Thymus (tissue), 11 donors: ENCODE measurements around the gene MELTF. TPM values are rescaled to one million over a fixed set of nuclear protein-coding genes. Genes with fewer than 3 reads are reported as not detected.
A peak's percentile ranks its signal among the peaks of the same experiment; 100 is the strongest.

Experiments
- DNase-seq, 9 donors: peaks; one replicate each; pipeline ENCODE4 v3.0.0-alpha.2; 2013; ENCODE audit warnings: low spot score in 9 of 9, low read depth in 6 of 9, missing footprints in 1 of 9
- H3K27ac ChIP-seq, 2 donors: one replicate each; pipeline ENCODE4 v1.5.1; 2013; ENCODE audit warnings: control low read depth in 1 of 2, low read depth in 1 of 2, low read length in 1 of 2, mild to moderate bottlenecking in 1 of 2, moderate library complexity in 1 of 2
- H3K27me3 ChIP-seq, 2 donors: one replicate each; pipeline ENCODE4 v1.5.1; 2013; ENCODE audit warnings: low read length in 1 of 2; ENCODE audit not compliant: control insufficient read depth in 2 of 2, insufficient read depth in 1 of 2
- H3K36me3 ChIP-seq, 2 donors: one replicate each; pipeline ENCODE4 v1.5.1; 2013; ENCODE audit warnings: low read length in 1 of 2, mild to moderate bottlenecking in 1 of 2, moderate library complexity in 1 of 2; ENCODE audit not compliant: control insufficient read depth in 2 of 2, insufficient read depth in 2 of 2
- H3K4me1 ChIP-seq, 2 donors: one replicate each; pipeline ENCODE4 v1.5.1; 2013; ENCODE audit warnings: low read length in 2 of 2; ENCODE audit not compliant: control insufficient read depth in 2 of 2, insufficient read depth in 2 of 2
- H3K4me3 ChIP-seq, 2 donors: one replicate each; pipeline ENCODE4 v1.5.1; 2013; ENCODE audit warnings: low read length in 2 of 2, control low read depth in 1 of 2, mild to moderate bottlenecking in 1 of 2
- H3K9me3 ChIP-seq, 2 donors: one replicate each; pipeline ENCODE4 v1.5.1; 2013; ENCODE audit warnings: low read length in 1 of 2, mild to moderate bottlenecking in 1 of 2; ENCODE audit not compliant: control insufficient read depth in 2 of 2, insufficient read depth in 1 of 2
- WGBS: extraction: QIAGEN DNeasy Blood & Tissue Kit; methylation state at CpG from one replicate; pipeline ENCODE4 v1.1.7; 2013; 5-methylcytosine and 5-hydroxymethylcytosine counted together
- polyA plus RNA-seq: library from polyadenylated mRNA; stranded (reverse); fragments of 200-250 nt; gene quantifications from one replicate; pipeline ENCODE4 v1.2.3, GENCODE V29; 2013
- total RNA-seq: library from RNA; stranded (reverse); fragments of 120-200 nt; gene quantifications from one replicate; pipeline ENCODE4 v1.2.4, GENCODE V29; 2013
- donor health status: healthy.

Gene MELTF
- total and polyA plus RNA-seq, 2 donors, result 3.2 to 4.3 TPM

DNA sequence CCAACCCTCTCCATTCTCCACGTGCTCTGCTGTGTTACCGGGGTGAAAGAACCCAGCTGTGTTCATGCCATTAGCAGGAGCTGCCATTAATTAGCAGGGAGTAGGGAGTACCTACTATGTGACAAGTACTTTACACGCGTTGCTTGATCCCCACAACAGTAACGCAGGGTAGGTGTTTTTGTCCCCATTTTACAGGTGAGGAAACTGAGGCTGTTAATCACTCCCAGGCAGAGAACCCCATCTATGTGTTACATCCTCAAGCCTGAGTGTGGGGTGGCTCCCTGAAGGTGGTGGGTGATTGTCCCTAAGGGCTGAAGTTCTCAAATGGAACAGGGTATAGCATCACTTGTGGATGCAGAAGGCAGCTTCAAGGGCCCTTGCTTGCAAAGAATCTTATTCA, 22.8 kb downstream of the MELTF start:
- DNase-seq, result no peak
- peaks cover 0 to 9% of the 10 kb centered on the region in 2 donors for H3K27me3 ChIP-seq
- no peaks in the 10 kb centered on the region for H3K36me3 ChIP-seq
- no peaks in the 10 kb centered on the region for H3K9me3 ChIP-seq
- H3K4me3 ChIP-seq, result no peak overlapping the region
- H3K4me1 ChIP-seq, result peaks cover 18 to 29% of the 10 kb centered on the region in 2 donors
- 97% methylated on average over 5 of the region's 5 CpGs for WGBS
- no peak overlapping the region for H3K27ac ChIP-seq

DNA sequence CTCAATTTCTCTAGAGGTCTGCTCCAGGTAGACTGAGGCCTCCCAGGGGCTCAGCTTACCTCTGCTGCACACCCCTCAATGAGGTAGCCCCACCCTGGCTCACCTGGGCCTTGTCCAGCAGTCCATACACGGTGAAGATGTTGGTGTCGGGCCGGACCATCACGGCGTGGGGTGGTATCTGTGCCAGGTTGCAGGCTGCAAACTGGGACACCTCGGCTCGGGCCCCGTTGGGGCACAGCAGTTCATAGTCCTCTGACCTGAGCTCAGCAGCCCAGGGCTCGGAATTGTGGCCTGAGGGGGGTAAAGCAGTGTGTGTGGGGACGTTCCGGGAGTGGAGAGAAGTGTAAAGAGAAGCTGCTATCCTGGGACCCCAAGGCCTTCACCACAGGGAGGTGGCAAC, 23.2 kb downstream of the MELTF start:
- Histone ChIP-seq H3K27ac (no peak overlapping the region), H3K9me3 (no peaks in the 10 kb centered on the region), H3K27me3 (peaks cover 0 to 9% of the 10 kb centered on the region in 2 donors), H3K36me3 (no peaks in the 10 kb centered on the region), H3K4me3 (no peak overlapping the region), H3K4me1 (peaks cover 18 to 33% of the 10 kb centered on the region in 2 donors)
- 97% methylated on average over 11 of the region's 11 CpGs for WGBS
- DNase-seq, result no peak

DNA sequence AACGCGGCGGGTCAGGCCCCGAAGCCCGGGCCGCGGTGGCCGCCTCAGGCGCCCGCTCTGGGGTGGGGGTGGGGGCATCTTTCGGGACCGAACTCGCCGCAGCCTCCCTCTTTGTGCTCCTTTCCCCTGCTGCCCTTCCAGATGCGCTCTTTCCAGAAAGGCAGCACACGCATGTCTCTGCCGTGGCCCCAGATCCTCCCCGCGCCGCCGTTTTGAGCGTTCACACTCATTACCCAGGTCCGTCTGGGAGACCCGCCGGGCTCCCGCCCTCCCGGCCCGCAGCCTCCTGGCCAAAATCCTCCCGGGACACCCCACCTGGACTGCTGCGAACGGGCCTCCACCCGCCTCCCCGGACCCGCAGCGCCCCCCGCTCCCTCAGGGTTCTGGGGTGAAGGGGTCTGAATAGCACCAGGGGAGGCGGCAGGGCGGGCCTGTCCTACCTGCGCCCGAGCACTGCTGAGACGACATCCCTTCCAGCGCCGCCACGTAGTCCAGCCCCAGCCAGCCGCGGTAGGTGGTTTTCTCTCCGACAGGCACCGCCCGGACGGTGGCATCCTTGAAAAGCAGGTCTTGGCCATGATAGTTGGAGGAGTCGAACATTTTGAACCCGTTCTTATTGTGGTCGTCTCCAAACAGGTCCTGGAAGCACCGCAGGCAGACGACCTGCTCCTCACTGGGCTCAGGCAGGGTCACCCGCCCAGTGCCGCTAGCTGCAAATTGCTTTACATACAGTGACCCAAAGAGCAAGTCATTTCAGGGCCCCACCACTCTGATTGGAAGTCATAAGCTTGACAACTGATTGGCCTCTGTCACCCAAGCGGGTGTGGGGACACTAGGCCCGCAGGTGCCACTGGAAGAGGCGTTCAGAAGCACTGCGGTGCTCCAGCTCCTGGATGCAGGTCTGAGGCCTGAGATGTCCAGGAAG, 25.9 kb downstream of the MELTF start:
- DNase-seq, result peak in 1 of 9 donors; percentile 48
- WGBS, result 28% methylated on average over 61 of the region's 61 CpGs
- Histone ChIP-seq H3K4me3 (peak overlapping the region; percentile 56 to 70), H3K27ac (peak overlapping the region; percentile 50 to 60), H3K36me3 (peaks cover 0 to 3% of the 10 kb centered on the region in 2 donors), H3K4me1 (peaks cover 18 to 36% of the 10 kb centered on the region in 2 donors), H3K9me3 (peaks cover 0 to 6% of the 10 kb centered on the region in 2 donors), H3K27me3 (peaks cover 0 to 9% of the 10 kb centered on the region in 2 donors)

DNA sequence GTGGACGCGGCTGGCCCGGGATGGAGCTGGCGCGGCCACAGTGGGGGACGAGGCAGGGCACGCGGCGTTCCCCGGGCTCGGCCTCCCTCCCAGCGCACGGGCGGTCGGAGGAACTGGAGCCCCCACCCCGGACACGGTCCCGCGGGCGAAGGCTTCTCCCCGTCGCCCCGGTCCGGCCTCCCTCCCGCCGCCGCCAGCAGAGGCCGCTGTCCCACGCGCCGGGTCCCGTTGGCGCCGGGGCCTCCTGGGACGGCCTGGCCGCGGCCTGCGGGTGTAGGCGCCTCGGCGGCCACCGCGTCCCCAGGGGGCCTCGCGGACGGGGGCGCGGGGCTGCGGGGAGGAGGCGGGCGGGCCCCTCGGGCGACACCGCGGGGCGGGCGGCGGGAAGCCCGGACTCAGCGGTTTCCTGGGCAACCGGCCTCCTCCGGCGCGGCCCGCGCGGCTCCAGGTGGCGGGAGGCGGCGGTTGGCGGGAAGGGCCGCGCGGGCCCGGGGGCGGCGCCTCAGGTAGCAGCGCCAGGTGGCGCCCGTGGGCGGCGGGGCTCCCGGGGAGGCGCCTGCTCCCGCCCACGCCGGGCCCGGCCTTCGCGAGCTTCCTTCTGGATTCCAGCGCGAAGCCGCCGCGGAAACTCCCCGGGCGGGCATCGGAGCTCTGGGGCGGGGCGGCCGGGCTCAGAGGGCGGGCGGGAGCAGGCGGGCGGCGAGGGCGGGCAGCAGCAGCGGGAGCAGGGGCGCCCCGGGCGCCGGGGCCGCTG, 26.7 kb downstream of the MELTF start:
- under 1% methylated on average over 113 of the region's 113 CpGs for WGBS
- Histone ChIP-seq H3K27ac (peak overlapping the region; percentile 74 to 75), H3K9me3 (peaks cover 0 to 9% of the 10 kb centered on the region in 2 donors)

DNA sequence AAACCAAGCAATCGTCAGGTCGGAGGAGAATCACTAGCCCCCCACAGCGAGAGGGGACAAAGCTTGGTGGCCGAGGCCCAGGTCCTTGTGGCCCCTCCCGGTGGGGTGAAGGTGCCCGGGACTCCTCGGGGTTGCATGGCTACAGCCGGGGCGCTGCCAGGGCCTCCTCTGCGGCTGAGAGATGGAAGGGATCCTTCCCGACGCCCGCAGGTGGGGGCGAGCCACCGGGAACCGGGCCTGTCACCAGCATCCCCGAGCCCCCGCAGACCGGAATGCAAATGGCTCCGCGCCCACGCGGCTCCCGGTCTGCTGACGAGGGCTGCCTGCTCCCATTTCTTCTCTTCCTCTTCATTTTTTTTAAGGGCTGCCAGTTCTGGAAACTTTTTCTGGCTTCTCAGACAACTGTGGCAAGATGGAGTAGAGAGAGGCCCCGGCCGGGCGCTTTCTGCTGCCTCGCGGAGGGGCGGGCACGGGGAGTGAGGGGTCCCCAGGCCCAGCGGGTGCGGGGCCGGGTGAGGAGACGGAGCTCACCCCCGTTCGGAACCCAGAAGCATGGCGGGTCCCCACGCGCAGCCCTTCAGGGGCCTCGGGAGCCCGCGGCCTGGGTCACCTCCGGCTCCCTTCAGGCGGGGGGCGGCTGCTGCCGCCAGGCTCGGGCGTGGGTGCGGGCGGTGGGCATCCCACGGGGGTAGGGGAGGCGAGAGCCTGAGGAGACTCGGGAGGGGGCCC, 27.5 kb downstream of the MELTF start:
- peak overlapping the region; percentile 13 to 70 for H3K4me3 ChIP-seq
- peak overlapping the region; percentile 74 to 75 for H3K27ac ChIP-seq
- peaks cover 0 to 9% of the 10 kb centered on the region in 2 donors for H3K9me3 ChIP-seq
- no peak for DNase-seq
- peaks cover 0 to 9% of the 10 kb centered on the region in 2 donors for H3K27me3 ChIP-seq
- 49% methylated on average over 55 of the region's 55 CpGs for WGBS
- H3K4me1 ChIP-seq, result peaks cover 18 to 43% of the 10 kb centered on the region in 2 donors
- peaks cover 0 to 3% of the 10 kb centered on the region in 2 donors for H3K36me3 ChIP-seq

More for the DNA sequence above, 26.7 kb downstream of the MELTF start:
- H3K36me3 ChIP-seq, result peaks cover 0 to 3% of the 10 kb centered on the region in 2 donors
- H3K4me3 ChIP-seq, result peak overlapping the region in 1 of 2 donors; percentile 70
- H3K4me1 ChIP-seq, result peaks cover 18 to 36% of the 10 kb centered on the region in 2 donors
- peak in 5 of 9 donors; percentile 52 to 81 (median 69) for DNase-seq
- H3K27me3 ChIP-seq, result peaks cover 0 to 9% of the 10 kb centered on the region in 2 donors

DNA sequence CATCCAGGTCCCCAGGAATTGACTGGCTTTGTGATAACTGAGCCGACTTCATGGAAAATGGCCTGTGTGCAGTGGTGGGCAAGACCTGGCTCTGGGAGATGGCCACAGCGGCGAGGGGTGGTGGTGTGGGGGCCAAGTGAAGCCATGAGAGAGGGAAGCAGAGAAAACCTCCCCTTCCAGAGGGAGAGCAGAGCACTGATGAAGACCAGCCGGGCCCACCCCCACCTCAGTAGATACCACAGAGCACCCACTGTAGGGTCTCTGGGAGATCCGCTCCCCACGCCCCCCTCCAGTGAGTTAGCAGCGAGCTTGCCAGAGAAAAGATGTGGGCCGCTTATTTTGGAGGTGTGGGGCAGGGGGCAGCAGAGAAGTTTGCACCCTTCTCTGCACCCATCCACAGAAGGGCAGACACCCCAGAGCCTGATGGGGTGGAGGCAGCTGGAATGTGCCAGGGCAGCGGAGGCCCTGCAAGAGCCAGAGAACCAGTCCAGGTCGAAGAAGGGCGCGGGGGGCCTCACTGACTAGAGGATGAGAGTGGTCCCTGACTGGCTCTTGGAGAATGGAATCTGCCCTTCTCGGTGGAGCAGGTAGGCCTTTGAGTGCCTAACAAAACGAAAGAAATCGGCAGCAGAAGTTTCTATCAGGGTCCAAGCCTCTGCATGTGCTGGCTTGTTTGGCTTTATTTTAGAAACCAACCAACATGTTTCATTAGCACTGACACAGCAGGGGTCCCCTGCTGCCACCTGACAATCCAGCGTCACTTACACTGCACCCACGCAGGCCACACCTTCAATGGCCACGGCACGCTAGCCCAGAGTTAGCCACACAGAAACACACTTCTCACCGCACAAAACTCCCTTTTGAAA, 28.3 kb downstream of the MELTF start:
- Histone ChIP-seq H3K36me3 (peaks cover 0 to 3% of the 10 kb centered on the region in 2 donors), H3K27me3 (peaks cover 0 to 9% of the 10 kb centered on the region in 2 donors), H3K4me1 (peaks cover 24 to 51% of the 10 kb centered on the region in 2 donors), H3K27ac (peak overlapping the region; percentile 74 to 75), H3K9me3 (peaks cover 0 to 9% of the 10 kb centered on the region in 2 donors), H3K4me3 (peak overlapping the region in 1 of 2 donors; percentile 13)
- WGBS, result 95% methylated on average over 20 of the region's 20 CpGs
- DNase-seq, result peak in 1 of 9 donors; percentile 35

DNA sequence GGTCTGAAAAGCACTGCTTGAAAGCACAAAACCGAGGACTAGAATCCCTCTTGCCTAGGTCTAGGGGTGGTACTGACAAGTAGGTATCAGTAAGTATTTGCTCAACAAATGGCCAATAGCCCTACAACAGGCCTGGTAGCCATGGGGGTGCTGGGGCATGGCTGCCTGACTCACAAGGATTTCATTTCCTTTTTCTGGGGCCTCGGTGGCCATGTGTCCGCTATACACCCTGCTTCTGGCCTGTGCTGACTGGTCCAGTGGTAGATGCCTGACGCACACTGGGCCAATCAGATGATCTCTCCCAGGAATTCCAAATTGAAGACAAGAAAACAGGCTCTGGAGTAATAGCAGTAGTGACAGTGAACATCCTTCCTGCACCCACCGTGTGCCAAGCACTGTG, 29.4 kb downstream of the MELTF start:
- Histone ChIP-seq H3K4me3 (no peak overlapping the region), H3K27me3 (peaks cover 0 to 9% of the 10 kb centered on the region in 2 donors), H3K27ac (no peak overlapping the region), H3K36me3 (peaks cover 0 to 3% of the 10 kb centered on the region in 2 donors), H3K4me1 (peaks cover 34 to 62% of the 10 kb centered on the region in 2 donors), H3K9me3 (peaks cover 0 to 9% of the 10 kb centered on the region in 2 donors)
- DNase-seq, result no peak
- 96% methylated on average over 5 of the region's 5 CpGs for WGBS
